HG03469 (cell line): ENCODE data around the gene PLD1.
A peak's percentile ranks its signal among the peaks of the same experiment; 100 is the strongest.

Source experiments
- ATAC-seq: cut with Tn5 transposase; IDR thresholded peaks from one replicate; pipeline ENCODE4 v1.9.1; 2021; ENCODE audit warnings: mild to moderate bottlenecking, moderate library complexity, moderate number of reproducible peaks; ENCODE audit not compliant: unreplicated experiment

The PLD1 gene

DNA sequence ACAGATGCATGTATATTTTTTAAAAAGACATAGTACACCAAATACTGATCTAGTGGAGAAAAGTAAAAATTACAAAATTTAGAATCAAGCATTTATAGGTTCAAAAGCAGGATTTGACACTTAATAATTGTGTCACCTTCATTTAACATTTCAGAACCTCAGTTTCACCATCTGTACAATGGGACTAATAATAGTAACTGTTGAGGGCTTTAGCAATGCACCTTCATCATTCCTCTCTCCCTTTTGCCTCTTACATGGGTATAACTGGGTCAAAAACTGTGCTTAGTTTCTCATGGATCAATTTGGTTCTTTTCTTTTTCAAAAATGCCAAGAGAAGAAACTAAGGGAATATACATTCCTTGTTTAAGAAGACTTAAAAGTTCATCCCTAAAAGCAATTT is 27.4 kb upstream of the PLD1 start:
- no peak for ATAC-seq

DNA sequence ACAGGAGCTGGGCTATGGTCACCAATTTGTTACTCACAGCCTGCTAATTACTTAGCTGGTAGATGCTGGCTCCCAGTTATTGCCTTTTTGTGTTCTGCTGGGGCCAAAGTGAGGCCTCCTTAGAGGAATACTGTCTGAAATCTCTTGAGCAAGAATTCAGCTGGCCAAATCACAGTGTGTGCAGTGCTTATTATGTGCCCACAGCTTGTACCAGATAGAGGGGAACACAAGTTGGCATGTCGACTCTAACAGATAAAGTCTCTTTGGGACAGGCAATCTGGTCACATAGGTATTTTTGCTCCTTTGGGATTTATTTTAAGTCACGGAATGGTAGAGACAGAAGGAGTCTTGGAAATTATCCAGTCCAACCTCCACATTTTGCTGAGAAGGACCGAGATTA is 26.6 kb upstream of the PLD1 start:
- no peak for ATAC-seq

DNA sequence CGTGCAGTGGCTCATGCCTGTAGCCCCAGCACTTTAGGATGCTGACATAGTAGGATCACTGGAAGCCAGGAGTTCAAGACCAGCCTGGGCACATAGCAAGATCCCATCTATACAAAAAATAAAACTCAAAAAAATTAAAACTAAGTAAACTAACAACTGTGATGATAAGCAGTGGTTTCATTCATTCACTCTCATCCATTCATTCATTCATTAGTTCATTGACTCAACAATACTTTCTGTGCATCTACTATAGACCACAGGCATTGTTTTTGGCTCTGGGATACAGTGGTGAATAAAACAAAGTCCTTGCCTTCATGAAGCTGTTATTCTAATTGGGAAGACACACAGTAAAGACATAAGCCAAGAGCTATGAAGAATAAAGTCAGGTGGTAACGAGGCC is 25.3 kb upstream of the PLD1 start:
- no peak for ATAC-seq

DNA sequence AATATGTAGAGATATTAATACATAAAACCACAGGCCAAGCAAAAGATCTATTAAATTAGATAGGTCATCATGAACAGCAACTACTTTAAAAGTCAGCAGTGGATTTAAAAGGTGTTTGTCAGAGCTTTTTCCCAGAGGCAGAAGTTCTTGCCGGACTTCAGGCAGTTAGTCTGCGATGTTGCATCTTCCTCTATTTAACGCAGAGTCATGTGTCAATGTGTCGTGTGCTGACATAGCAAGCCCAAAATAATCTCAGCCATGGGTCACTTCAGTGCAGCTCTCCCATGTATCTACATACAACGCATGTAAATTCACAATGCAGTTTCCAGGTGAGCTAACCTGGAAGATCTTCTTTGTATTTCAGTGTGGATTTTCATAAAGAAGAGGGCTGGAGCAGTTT is 24.8 kb upstream of the PLD1 start:
- no peak for ATAC-seq

DNA sequence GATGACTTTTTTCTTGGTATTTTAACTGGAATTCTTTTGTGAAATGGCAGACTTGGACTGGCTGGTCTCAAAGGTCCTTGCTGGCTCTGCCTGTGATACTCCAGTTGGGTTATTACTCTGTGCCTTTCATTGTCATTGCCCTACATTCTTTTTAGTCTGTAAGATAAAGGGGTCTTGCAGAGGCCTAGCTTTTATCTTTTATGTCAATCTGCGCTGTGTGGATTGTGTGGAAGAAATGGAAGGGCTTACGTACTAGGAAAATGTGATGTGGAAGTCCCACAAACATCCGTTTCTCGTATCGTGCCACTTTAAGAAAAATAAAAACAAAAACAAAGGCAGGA is 24.1 kb upstream of the PLD1 start:
- no peak for ATAC-seq

DNA sequence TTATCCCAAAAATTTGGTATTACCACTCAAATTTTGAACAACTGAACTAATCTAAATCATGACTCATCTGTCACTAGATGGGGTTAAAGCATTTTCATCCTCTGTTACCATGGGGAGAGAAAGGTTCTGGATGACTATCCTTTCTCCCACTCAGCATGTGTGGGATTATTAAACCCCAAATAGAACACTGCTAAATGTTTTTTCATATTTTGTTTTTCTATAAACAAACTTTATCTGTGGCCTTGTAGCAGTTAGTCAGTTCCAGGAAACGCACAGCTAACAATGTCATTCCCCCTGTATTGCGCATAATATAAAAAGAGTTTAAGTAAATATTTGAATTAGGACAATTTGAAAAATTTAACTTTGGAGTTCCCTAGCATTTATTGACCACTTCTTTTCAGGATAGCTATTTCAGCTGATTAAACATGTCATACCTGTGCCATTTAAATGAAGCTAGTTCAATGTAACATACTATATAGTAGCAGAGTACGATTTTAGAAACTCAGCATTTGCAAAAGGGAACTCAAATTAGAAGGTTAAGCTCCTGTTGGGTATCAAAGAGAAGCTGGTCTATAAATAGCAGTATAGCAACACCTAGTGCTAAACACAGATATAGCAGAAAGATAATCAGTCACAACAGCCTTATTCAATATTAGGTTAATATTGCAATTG is 23.6 kb upstream of the PLD1 start:
- no peak for ATAC-seq

DNA sequence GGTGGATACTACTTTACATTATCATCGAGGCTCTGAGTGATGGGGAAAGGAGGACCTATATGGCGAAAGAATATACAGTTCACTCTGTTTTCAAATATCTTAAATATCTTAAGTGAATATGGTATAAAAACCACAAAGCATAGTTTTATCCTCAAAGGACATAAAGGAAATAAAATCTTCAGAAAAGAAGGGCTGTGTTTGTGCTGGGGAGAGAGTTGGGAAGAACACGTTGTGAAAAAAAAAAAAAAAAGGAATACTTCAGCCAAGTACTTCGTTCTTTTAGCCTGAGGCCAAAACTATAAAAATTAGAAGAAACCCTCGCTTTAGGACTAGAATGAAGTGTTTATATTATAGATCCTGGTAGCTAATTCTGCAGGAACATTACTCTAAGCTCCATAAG is 22.7 kb upstream of the PLD1 start:
- ATAC-seq = no peak

DNA sequence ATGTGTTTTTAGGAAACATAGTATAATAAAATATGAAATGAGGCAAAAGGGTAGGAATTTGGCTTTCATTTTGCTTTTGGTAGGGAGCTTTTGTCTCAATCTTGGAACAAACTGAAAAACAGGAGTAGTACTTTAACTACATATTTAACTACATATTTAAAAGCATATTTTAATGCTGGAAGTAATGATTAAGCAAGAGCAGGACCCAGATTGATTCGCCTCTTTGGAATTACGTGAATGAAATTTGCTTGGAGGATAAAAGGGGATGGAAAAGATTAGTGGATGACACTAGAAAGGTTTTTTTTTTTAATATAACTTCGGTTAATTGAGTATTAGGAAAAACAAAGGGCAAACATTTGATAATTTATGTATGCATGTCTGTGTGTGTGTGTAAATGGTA is 21.7 kb upstream of the PLD1 start:
- ATAC-seq = no peak

DNA sequence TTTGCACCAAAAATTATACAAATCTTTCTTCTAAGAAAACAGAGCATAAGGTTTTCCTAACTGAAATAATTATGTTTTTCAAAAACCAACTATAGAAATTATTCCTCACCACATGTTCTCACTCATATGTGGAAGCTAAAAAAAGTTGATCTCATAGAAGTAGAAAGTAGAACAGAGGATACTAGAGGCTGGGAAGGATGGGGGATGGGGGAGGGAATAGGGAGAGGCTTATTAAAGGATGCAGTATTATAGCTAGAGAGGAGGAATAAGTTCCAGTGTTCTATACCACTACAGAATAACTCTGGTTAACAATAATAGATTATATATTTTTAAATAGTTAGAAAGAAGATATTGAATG is 20.2 kb upstream of the PLD1 start:
- no peak for ATAC-seq

DNA sequence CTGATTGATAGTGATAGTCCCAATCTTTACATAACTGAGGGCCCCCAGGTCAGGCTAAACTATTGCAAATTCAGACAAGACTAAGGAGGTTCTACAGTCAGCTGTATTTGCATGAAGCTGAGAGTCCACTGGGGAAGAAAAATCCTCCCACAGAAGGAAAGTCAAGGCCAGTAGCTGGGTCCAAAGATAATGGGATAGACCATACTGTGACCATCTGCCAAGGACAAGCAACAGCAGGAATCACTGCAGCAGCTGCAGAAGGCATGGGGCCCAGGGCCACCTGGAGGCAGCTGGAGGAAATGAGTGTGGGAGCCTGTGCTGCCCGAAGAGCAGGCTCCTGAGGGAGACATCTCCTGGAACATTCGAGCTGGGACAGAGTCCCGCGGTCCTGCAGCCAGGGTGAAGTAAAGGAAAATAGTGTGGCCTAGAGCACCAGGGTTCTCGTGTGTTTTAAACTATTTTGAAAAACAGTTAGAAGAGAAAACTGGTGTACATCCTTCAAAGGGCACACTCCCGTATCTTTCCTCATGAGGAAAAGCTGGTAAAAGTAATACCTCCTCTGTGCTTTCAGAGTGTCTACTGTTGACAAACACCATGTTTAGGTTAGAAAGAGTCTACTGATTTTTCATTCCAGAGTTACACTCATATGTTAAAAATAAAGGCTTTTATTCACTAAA is 19.7 kb upstream of the PLD1 start:
- no peak for ATAC-seq

DNA sequence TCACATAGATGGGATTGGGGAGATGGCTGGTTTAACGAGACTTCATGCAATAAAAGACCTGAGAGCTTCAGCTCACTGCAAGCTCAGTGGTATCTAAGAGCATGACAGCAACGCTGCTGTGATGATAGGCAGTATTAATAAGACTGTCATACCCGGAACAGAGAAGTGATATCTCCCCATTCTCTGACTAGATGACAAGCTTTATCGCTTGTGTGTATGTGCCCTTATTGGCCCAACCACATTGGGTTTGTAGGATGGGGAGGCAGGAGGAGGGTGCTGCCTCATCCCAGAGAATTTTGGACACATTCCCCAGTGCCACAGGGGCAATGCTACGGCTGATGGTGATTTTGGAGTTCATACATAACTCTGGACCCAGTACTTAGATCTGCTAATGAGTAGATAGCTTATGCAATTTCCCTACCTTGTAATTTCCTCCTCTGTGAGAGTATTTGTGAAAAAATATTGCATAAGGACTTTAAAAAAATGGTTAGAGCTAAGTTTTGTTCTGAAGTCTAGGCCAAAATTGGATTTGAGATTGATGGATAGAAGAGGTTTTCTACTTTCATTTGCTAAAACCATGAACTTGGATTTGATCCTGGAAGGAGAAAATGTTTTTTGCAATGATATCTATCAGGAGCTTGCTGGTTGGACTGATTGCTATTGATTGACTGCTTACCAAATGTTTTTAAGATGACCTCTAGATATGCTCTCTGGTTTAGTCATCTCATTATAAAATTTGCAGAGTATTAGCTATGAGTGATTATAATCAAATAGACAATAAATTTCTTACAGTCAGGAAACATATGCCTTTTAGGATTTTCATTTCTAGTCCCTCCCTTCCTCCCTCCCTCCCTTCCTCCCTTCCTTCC is 18.9 kb upstream of the PLD1 start:
- ATAC-seq = no peak

DNA sequence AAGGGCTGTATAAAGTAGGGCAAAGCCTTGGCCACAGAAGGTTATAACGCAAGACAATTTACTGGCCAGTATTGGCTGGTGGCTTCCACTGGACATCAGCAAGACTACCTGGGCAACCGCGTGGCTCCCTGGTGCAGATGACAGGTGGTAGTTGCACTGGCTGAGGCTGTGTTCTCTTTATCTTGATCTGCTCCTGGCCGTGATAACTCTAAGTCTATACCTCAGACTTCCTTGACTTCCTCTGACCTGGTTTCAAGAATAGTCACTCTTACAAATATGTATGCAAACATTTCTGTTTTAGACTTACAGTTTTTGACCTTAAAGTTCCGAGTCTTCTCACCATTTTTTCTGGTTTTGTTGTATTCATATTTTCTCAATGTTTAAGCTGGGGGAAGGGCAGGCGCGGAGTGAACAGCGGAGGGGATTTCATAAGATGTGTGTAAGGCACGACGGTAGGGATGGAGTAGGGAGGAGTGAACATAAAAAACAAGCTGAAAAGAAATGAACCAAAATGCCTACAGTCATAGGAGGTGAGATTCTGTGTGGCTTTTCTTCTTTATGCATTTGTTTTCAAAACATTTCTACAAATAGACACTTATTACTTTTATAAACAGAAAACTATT is 17.7 kb upstream of the PLD1 start:
- no peak for ATAC-seq

DNA sequence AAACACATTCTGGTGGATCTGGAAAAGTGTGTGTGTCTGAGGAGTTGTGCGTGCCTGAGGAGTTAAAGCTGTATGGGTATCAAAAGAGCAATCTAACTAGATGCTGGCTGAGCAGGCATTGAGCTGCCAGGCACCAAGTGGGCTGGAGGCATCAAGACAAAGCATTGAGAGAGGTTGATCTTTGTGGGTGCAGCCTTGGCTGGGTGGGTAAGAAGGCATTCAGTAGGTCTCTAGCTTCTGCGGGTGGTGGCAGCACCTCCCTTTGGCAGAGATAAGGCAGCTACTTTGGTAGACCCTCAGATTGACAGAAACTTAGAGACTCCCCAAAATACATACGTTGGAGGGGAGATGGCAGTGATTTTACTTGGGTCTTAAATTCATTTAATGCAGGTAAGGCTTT is 17.1 kb upstream of the PLD1 start:
- ATAC-seq = no peak

DNA sequence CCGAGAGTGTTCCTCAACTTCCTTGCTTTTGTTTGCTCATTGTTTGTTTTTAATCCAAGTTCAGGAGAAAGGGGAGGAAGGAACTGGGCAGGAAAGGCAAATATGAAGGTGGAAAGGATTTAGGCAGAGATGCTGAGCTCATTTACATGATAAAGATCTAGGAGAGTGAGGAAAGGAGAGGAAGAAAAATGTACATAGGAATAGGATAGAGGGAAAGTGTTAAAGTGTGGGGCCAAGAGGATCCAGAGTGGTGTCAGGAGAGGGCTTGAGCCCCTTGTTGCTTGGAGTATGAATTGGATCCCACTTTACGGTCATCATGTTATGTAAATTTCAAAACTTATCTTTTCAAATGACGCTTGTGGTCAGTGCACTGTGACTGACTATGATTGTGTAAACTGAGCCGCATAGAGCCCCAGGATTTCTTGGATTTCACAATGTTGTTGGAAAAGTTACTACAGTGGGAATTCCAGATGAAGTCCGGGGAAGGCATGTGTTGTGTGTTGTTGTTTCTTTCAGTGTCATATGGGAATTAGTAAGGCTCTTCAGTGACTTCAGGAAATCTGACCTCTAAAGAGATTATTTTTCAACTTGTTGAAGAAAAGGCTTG is 15.0 kb upstream of the PLD1 start:
- ATAC-seq = no peak

DNA sequence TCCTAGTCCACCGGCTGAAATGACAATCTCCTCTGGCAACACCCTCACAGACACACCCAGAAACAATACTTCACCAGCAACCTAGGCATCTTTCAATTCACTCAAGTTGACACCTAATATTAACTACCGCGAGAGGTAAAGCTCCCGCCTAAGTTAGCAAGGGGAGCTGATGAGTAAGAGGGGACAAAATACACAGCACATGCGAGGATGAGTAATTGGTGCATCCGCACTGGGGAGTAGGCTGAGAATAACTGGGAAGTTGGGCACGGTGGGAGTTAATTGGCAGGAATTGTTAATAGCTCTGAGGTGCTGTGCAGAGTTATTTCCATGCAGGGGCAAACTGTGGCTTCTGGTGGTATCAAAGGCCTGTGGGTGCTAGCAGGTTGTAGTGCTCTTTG is 14.5 kb upstream of the PLD1 start:
- ATAC-seq = no peak

DNA sequence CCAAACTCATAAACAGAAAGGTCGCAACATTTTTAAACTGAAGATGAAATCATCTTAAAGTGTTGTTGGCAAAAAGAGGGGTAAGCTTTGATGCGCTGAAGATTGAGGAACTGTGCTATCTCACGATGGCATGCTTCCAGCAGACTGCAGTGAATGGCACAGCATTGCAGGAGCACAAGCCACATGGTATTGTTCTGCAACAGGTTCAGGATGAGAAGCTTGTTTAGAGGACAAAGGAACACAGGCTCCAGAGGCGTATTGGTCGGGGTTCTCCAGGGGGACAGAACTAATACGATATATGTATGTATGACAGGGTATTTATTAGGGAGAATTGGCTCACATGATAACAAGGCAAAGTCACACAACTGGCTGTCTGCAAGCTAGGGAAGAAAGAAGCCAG is 13.8 kb upstream of the PLD1 start:
- no peak for ATAC-seq

DNA sequence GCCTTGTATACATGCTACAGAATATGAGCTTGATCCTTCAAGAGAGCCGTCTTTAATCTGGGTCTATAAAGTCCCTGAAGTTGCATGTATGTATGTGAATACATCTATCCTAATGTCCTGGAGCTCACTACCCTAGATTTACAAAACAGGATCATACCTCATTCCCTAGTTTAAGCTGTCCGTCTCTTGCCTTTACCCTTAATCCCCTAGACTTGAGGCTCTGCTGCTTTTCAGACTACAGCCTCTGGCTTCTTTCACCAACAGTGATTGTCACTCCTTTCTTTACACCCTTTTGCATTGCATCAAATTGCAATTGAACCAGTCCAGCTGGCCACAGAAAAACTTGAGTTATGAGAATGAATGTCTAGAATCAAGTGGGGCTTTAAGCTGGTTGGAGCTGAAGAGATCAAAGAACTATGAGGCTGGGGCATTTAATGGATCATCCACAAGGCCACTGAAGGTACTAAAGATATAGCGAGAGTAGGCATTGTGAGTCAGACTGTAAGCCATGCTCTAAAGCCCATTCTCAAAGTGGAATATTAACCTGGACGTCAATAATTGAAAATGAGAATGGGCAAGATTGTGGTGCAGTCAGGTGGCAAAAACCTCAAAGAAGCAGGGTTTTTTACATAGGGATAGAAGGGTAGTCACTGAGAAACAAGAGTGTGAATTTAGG is 12.3 kb upstream of the PLD1 start:
- peak; percentile 38 for ATAC-seq

DNA sequence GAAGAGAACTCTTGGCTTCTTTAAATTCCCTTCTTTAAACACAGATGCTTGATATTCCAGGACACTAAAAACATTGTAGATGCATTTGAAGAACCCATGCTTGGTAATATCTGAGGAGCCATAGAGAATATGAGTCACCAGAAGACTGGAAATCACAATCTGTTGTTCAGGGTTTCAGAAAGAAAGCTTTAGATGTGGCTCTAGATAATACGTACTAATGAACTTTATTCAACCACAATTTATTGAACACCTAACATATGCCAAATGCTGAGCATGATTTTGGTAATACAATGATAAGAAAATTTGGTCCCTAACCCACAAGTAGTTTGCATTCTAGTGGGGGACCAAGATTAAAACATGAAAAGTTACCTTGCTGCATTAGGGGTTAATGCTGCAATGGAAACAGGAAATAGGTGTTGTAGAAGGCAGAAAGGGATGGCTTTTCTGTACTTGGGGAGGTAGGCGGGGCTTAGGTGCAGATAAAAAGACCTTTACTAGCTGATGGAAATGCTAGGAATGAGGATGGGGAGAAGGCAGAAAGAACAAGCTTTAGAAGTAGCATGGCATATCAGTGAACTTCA is 11.6 kb upstream of the PLD1 start:
- no peak for ATAC-seq

DNA sequence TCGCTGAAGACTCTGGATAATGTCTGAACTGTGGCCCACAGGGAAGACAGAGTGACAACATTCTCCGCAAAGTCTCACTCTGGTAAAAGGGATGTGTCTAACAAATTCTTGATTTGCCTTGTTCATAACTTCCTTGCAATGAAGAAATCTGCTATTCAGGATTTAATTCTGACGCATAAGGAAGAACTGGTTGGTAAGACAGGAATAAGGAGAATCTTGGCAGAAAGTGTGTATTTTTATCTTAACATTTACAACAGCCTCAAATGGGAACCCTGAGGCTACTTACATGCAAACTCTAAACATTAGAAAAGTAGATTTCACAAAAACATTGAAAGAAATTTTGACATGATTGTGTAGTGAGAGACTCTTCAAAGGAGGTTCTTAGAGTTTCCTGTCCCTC is 10.8 kb upstream of the PLD1 start:
- no peak for ATAC-seq

DNA sequence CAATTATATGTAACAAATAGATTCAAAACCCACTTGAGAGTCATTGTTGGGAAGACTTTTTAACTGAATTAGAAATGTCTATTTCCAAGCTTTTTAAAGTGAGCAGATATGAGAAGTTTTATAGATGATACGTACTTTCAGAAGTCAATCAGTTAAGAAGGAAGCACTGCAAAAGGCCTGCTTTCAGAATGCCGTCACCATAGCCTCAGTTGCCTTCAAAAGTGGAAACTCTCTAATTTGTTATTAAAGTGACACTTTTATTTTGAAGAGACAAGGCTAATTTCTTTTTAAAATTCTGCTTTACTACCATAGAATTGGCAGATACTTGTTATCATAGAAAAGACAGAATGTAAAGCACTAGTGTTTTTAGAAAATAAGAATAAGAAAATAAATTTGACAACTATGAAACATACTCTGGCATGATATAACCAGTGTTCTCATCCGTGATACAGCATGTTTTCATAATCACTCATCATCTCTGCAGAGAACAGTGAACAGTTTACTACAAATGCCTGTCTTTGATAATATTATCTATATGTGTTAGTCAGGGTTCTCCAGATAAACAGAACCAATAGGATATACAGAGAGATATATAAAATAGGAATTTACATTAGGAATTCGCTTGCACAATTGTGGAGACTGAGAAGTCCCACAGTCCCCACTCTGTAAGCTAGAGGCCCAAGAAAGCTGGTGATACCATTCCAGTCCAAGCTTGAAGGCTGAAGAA is 7.0 kb upstream of the PLD1 start:
- no peak for ATAC-seq
